Esophagus squamous epithelium (tissue), 5 donors: ENCODE measurements around the gene KCTD11. TPM values are rescaled to one million over a fixed set of nuclear protein-coding genes. Genes with fewer than 3 reads are reported as not detected.
A peak's percentile ranks its signal among the peaks of the same experiment; 100 is the strongest.

Experiments used
- DNase-seq: peaks from one replicate; lab custom pipeline; 2025; lab: John Stamatoyannopoulos, UW
- H3K27ac ChIP-seq, 4 donors: fragments of 200-600 bp; sonication (generic); one replicate each; pipeline ENCODE4 v1.5.1; 2016 to 2019; ENCODE audit warnings: mild to moderate bottlenecking in 1 of 4
- H3K27me3 ChIP-seq, 4 donors: fragments of 200-600 bp; sonication (generic); 1 replicate in 3 of 4; 2 replicates in 1 of 4; pipeline versions ENCODE4 v1.5.1 to v1.6.0; 2017 to 2021; ENCODE audit warnings: antibody characterized with exemption in 1 of 4
- H3K36me3 ChIP-seq, 3 donors: fragments of 200-600 bp; sonication (generic); one replicate each; pipeline ENCODE4 v1.5.1; 2016 to 2019
- H3K4me1 ChIP-seq, 3 donors: fragments of 200-600 bp; sonication (generic); one replicate each; pipeline ENCODE4 v1.5.1; 2017 to 2019
- H3K4me3 ChIP-seq, 4 donors: fragments of 200-600 bp; sonication (generic); 1 replicate in 3 of 4; 2 replicates in 1 of 4; pipeline ENCODE4 v1.5.1; 2016 to 2019; ENCODE audit warnings: mild to moderate bottlenecking in 2 of 4, moderate library complexity in 1 of 4
- H3K9me3 ChIP-seq, 3 donors: fragments of 200-600 bp; sonication (generic); one replicate each; pipeline ENCODE4 v1.5.1; 2016 to 2019
- POLR2A ChIP-seq, 4 donors: fragments of 450-650 bp; IDR thresholded peaks; one replicate each; pipeline ENCODE4 v1.6.1; 2017; ENCODE audit warnings: antibody characterized with exemption in 4 of 4, mild to moderate bottlenecking in 4 of 4, moderate library complexity in 3 of 4
- WGBS, 2 donors: methylation state at CpG; one replicate each; pipeline ENCODE4 v1.1.5; 2018; 5-methylcytosine and 5-hydroxymethylcytosine counted together
- intact Hi-C: fragments of 100-400 bp; cut with DNase I; formaldehyde crosslinking; loops from one replicate; pipeline ENCODE4 v1.15.0; 2022
- total RNA-seq, 4 donors: library from RNA; depleted of rRNA; stranded (reverse); fragments of >200 nt; gene quantifications; one replicate each; pipeline ENCODE4 v1.1.0, GENCODE V29; 2016
- TF ChIP-seq, protein P1 (sequence below), 6 experiments: fragments of 450-650 bp in 4 of 6; fragments of 200-600 bp in 2 of 6; sonication (generic) in 2 of 6; IDR thresholded peaks; one replicate each; pipeline ENCODE4 v1.5.1; 2016 to 2019; ENCODE audit warnings: antibody characterized with exemption in 6 of 6, mild to moderate bottlenecking in 4 of 6, moderate library complexity in 4 of 6
- donor health status: DM: yes; HTN: yes; CAD: no.

The KCTD11 gene
- total RNA-seq, 4 donors from 2014 or later = 12.6 to 26.6 (median 22.1) TPM

DNA sequence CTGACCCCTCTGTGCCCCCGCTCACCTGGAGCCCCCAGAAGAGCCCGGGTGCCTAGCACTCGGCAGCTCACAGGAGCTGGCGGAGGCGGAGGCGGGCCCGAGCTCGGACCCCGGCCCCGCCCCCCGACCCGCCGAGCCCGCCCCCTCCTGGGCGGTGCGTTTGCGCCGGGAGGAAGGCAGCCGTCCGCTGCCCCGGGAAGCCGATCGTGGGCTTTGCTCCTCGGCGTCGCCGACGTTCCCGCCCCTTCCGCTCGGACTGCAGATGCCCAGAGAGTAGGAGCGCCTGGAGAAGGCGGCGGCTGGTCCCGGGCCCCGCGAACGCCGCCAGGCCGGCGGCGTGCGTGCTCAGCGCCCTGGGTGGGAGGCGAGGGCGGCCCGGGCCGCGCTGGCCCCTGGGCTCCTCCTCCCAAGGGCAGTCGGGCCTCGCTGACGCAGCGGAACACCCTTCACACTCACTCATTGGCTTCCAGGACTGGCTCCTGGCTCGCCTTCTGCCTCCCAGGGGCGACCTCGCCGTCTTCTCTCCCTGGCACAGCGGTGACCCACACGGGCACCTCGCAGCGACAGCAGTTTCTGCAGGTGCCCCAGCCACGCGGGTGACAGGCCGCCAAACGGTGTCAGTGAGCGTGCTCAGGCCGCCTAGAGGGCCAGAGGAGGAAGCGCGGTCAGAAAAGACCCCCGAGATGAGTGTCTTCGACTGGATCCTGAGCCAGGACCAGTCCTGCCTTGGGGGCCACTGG lies 42.7 kb downstream of the KCTD11 start, which contains the start of gene PLSCR3:
PLSCR3 (minus strand) TSS at position 74 of the 740 bp plus-strand sequence. CDS start 415 bp downstream, outside the sequence.
- Histone ChIP-seq H3K4me1 (peaks cover 11 to 32% (median 17%) of the 10 kb centered on the region in 3 donors), H3K27ac (peak within 1 kb of the TSS; percentile 87 to 97 (median 94)), H3K27me3 (no peaks in the 10 kb centered on the region), H3K9me3 (no peaks in the 10 kb centered on the region), H3K4me3 (peak within 1 kb of the TSS; percentile 75 to 93 (median 86)), H3K36me3 (peaks cover 6 to 37% (median 8%) of the 10 kb centered on the region in 3 donors)
- intact Hi-C loops = no loop called here
- TF ChIP-seq, protein P1, sequence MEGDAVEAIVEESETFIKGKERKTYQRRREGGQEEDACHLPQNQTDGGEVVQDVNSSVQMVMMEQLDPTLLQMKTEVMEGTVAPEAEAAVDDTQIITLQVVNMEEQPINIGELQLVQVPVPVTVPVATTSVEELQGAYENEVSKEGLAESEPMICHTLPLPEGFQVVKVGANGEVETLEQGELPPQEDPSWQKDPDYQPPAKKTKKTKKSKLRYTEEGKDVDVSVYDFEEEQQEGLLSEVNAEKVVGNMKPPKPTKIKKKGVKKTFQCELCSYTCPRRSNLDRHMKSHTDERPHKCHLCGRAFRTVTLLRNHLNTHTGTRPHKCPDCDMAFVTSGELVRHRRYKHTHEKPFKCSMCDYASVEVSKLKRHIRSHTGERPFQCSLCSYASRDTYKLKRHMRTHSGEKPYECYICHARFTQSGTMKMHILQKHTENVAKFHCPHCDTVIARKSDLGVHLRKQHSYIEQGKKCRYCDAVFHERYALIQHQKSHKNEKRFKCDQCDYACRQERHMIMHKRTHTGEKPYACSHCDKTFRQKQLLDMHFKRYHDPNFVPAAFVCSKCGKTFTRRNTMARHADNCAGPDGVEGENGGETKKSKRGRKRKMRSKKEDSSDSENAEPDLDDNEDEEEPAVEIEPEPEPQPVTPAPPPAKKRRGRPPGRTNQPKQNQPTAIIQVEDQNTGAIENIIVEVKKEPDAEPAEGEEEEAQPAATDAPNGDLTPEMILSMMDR (IDR thresholded peaks at IDR 0.05) = peak in 4 of 6 experiments; percentile 17 to 48 (median 35)
- peak in 3 of 4 donors; percentile 23 to 94 (median 85) for TF ChIP-seq POLR2A (IDR thresholded peaks at IDR 0.05)
- WGBS, 2 donors = 0% methylated on average over 6 to 9 of the region's 71 CpGs
- no peak for DNase-seq

DNA sequence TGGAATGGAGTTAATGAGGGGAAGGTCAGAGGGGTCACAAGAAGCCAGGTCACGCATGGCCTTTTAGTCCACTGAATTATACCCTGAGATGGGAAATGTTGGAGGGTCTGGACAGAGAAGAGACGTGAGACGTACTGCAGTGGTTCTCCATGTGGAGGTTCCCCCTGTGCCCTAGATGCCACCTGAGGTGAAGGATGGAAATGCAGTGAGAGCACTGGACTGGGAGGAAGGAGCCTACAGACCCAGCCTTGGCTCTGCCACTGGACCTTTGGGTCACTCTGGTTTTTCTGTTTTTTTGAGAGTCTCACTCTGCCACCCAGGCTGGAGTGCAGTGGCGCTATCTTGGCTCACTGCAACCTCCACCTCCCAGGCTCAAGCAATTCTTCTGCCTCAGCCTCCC lies 44.2 kb downstream of the KCTD11 start:
- Histone ChIP-seq H3K27me3 (no peaks in the 10 kb centered on the region), H3K36me3 (peaks cover 0 to 22% (median 8%) of the 10 kb centered on the region in 3 donors), H3K27ac (no peak overlapping the region), H3K4me1 (peaks cover 11 to 29% (median 17%) of the 10 kb centered on the region in 3 donors), H3K9me3 (no peaks in the 10 kb centered on the region), H3K4me3 (no peak overlapping the region)
- DNase-seq = no peak
- intact Hi-C loops = no loop called here
- 92 to 93% methylated on average over 3 to 4 of the region's 4 CpGs for WGBS, 2 donors
- TF ChIP-seq, protein P1 (IDR thresholded peaks at IDR 0.05) = peak in 1 of 6 experiments; percentile 18
- no peak for TF ChIP-seq POLR2A (IDR thresholded peaks at IDR 0.05)

DNA sequence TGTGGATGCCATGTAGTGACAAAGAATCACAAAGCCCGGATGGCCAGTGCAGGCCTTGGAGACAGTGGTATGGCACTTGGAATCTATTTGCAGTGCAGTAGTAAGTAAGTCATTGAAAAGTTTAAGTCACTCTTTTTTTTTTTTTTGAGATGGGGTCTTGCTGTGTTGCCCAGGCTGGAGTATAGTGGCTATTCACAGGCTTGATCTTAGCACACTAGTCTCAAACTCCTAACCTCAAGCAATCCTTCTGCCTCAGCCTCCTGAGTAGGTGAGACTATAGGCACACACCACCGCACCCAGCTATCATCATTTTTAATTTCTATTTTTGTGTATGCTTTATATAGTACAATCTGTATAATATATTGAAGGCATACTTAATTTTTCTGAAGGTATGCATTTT lies 46.6 kb downstream of the KCTD11 start:
- intact Hi-C loops = no loop called here
- H3K36me3 ChIP-seq = no peaks in the 10 kb centered on the region
- TF ChIP-seq, protein P1 (IDR thresholded peaks at IDR 0.05) = no peak
- no peak for TF ChIP-seq POLR2A (IDR thresholded peaks at IDR 0.05)
- 82 to 89% methylated on average over 2 of the region's 2 CpGs for WGBS, 2 donors
- H3K4me3 ChIP-seq = no peak overlapping the region
- no peak for DNase-seq
- H3K4me1 ChIP-seq = peaks cover 19 to 36% (median 19%) of the 10 kb centered on the region in 3 donors
- no peaks in the 10 kb centered on the region for H3K27me3 ChIP-seq
- H3K27ac ChIP-seq = no peak overlapping the region
- no peaks in the 10 kb centered on the region for H3K9me3 ChIP-seq

DNA sequence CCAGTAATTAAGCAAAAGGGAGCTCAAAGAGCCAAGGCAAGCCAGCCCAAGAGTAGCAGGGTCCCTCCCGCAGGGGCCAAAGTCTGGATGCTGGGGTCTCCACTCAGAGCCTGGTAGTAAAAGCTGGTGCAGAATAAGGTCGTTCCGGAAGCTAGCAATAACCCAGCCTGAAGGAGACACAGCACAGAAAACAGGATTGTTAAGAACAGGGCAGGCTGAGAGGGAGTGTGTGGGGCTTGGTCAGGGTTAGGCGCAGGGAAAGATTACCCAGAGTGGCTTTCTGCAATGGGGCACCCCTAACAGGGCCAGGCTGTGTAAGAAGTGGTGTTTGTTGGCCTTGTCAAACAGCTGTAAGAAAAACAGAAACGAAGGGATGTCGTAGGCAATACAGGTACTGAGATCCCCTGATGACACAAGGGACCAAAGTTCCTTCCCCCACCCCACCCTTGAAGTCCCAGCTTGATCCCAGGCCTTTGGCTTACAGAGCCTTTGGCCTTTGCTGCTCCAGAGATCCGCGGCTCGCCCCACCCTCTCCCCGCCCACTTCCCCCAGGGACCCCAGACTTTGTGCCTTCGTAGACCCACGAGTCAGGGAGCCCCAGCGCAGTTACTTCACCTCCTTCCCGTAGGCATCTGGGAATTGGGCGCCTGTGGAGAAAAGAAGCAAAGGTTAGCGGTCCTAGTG lies 51.2 kb downstream of the KCTD11 start:
- no peak for DNase-seq
- WGBS, 2 donors = 12 to 29% methylated on average over 6 to 14 of the region's 16 CpGs
- TF ChIP-seq, protein P1 (IDR thresholded peaks at IDR 0.05) = no peak
- TF ChIP-seq POLR2A (IDR thresholded peaks at IDR 0.05) = no peak
- H3K4me3 ChIP-seq = peak overlapping the region; percentile 43 to 92 (median 74)
- peaks cover 13 to 42% (median 26%) of the 10 kb centered on the region in 3 donors for H3K4me1 ChIP-seq
- H3K9me3 ChIP-seq = no peaks in the 10 kb centered on the region
- H3K27me3 ChIP-seq = peaks cover 0 to 10% (median 0%) of the 10 kb centered on the region in 4 donors
- intact Hi-C loops = no loop called here
- no peaks in the 10 kb centered on the region for H3K36me3 ChIP-seq
- H3K27ac ChIP-seq = peak overlapping the region; percentile 85 to 95 (median 92)

DNA sequence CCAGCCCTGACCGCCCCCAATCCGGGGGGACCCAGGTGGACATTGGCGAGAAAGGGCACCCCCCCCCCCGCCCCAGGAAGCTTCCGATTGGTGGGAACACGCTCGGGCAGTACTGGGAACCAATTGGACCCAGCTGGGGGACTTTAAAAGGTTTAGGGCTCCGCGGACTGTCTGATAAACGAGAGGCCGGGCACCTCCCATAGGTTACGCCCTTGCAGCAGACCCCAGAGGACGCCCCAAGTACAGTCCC lies 51.7 kb downstream of the KCTD11 start:
- H3K9me3 ChIP-seq = no peaks in the 10 kb centered on the region
- H3K4me3 ChIP-seq = peak overlapping the region; percentile 43 to 92 (median 74)
- peaks cover 13 to 42% (median 26%) of the 10 kb centered on the region in 3 donors for H3K4me1 ChIP-seq
- peak overlapping the region; percentile 85 to 95 (median 92) for H3K27ac ChIP-seq
- intact Hi-C loops = no loop called here
- TF ChIP-seq, protein P1 (IDR thresholded peaks at IDR 0.05) = no peak
- no peak for TF ChIP-seq POLR2A (IDR thresholded peaks at IDR 0.05)
- DNase-seq = no peak
- H3K36me3 ChIP-seq = peaks cover 0 to 4% (median 0%) of the 10 kb centered on the region in 3 donors
- 0% methylated on average over 7 of the region's 13 CpGs; no CpG with 5 or more reads in 1 of the 2 donors for WGBS, 2 donors
- peaks cover 0 to 10% (median 0%) of the 10 kb centered on the region in 4 donors for H3K27me3 ChIP-seq
